ENCODE measurements around the gene SCIN. TPM values are rescaled to one million over a fixed set of nuclear protein-coding genes. Genes with fewer than 3 reads are reported as not detected.

SCIN gene
- total and polyA plus RNA-seq, 4 donors = 0.23 to 9.1 (median 2.9) TPM

- H3K27me3 ChIP-seq (ENCODE audit: control insufficient read depth in 1 of 2, insufficient read depth in 2 of 2, low read length in 1 of 2) = peaks cover 2 to 4% of the 10 kb centered on the region in 2 donors
- H3K36me3 ChIP-seq (ENCODE audit: control insufficient read depth in 1 of 2, insufficient read depth in 2 of 2, low read length in 1 of 2) = no peaks in the 10 kb centered on the region
- no peak overlapping the region for H3K4me3 ChIP-seq (ENCODE audit: low read length in 2 of 2)
- ATAC-seq (ENCODE audit: low FRiP score) = no peak
- no peak for DNase-seq
- no peak overlapping the region for H3K27ac ChIP-seq (ENCODE audit: low read depth in 1 of 2, low read length in 2 of 2)
- H3K9me3 ChIP-seq (ENCODE audit: control insufficient read depth, low read length) = no peaks in the 10 kb centered on the region
- no peaks in the 10 kb centered on the region for H3K4me1 ChIP-seq (ENCODE audit: control insufficient read depth in 1 of 2, insufficient read depth in 2 of 2, low read length in 2 of 2)
- intact Hi-C loops (cut with DNase I) = no loop called here
These were observed 66.8 kb downstream of the SCIN start for GRCh38 chr7:12637328-12637727.

DNA sequence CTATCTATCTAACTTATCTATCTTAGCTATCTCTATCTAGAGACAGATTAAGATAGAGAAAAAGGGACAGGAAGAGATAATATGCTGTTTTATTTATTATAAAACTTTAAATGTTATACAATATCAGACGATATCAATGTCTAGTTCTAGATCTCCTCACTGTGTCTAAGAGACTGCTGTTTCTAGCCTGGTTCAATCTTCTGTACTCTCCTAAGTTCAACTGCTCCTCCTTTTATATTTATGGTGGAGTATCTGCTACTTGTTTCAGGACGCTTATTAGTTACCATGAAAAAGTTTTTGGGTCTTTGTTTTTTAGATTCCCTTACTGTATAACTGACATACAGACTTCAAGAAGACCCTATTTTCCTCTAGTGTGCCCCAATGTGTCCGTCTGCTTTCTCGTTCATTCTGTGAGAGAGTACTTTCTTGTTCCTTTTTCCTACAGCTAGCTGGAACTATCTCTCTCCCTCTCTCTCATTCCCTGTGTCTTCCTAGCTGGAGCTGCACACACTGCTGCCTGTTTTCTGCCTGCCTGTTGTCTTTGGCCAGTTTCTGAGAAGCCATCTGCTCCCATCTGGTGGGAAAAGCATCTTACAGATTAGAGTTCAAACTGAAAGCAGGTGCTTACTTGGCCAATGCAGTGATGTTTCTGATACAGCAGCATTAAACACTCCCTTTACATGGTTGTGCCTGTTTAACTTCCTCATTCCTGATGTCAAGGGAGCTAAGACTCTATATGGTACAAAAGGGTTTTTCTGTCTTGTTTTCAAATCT, 67.5 kb downstream of the SCIN start:
- Histone ChIP-seq H3K4me1 (ENCODE audit: control insufficient read depth in 1 of 2, insufficient read depth in 2 of 2, low read length in 2 of 2) (no peaks in the 10 kb centered on the region), H3K4me3 (ENCODE audit: low read length in 2 of 2) (no peak overlapping the region), H3K27me3 (ENCODE audit: control insufficient read depth in 1 of 2, insufficient read depth in 2 of 2, low read length in 1 of 2) (peaks cover 0 to 2% of the 10 kb centered on the region in 2 donors), H3K36me3 (ENCODE audit: control insufficient read depth in 1 of 2, insufficient read depth in 2 of 2, low read length in 1 of 2) (no peaks in the 10 kb centered on the region), H3K9me3 (ENCODE audit: control insufficient read depth, low read length) (no peaks in the 10 kb centered on the region), H3K27ac (ENCODE audit: low read depth in 1 of 2, low read length in 2 of 2) (no peak overlapping the region)
- 27 to 35% methylated on average over 4 of the region's 4 CpGs for WGBS, 2 donors
- DNase-seq (no peak), ATAC-seq (ENCODE audit: low FRiP score) (no peak)
- intact Hi-C loops (cut with DNase I) = loop anchor here (2.0 kb wide), 1 partner anchor 625 kb away; no protein-coding TSS in a partner anchor

- H3K4me1 ChIP-seq (ENCODE audit: control insufficient read depth in 1 of 2, insufficient read depth in 2 of 2, low read length in 2 of 2) = no peaks in the 10 kb centered on the region
- peaks cover 0 to 2% of the 10 kb centered on the region in 2 donors for H3K27me3 ChIP-seq (ENCODE audit: control insufficient read depth in 1 of 2, insufficient read depth in 2 of 2, low read length in 1 of 2)
- H3K36me3 ChIP-seq (ENCODE audit: control insufficient read depth in 1 of 2, insufficient read depth in 2 of 2, low read length in 1 of 2) = no peaks in the 10 kb centered on the region
- no peak overlapping the region for H3K27ac ChIP-seq (ENCODE audit: low read depth in 1 of 2, low read length in 2 of 2)
- no peaks in the 10 kb centered on the region for H3K9me3 ChIP-seq (ENCODE audit: control insufficient read depth, low read length)
- no peak for DNase-seq
- 13 to 14% methylated on average over 6 of the region's 6 CpGs for WGBS, 2 donors
- peak; percentile 58 for ATAC-seq (ENCODE audit: low FRiP score)
- intact Hi-C loops (cut with DNase I) = loop anchor here (2.0 kb wide), 1 partner anchor 624 kb away; no protein-coding TSS in a partner anchor
- no peak overlapping the region for H3K4me3 ChIP-seq (ENCODE audit: low read length in 2 of 2)
These were observed 68.4 kb downstream of the SCIN start for GRCh38 chr7:12638851-12639456.

DNA sequence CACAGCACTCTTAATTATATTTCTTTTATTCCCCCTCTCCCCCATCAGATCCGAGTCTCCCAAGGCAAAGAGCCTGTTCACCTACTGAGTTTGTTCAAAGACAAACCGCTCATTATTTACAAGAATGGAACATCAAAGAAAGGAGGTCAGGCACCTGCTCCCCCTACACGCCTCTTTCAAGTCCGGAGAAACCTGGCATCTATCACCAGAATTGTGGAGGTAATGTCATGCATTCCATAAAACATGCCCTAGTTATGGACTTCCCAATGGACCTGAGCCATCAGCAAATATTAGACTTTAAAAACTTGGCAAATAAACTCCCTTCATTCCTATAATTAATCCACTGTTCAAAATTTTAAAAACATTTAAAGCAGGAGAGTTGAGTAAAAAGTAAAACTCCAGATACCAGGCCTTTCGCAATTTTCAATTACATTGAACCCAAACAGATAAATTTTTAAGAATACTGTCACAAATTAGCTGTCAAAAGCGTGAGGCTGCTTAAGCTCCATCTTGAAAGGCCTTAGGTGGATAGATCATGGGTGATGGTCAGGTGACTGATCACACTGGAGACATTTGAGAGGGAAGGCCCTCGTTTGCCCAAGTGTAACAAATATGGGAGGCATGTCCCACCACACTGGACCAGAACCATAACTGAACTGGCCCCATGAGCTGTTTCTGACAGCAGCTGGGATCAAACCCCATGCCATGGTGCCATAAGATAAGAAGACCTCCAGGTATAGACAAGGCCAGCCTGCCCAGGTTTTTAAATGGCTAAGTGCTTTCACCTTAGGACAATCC, 70.0 kb downstream of the SCIN start:
- H3K27ac ChIP-seq (ENCODE audit: low read depth in 1 of 2, low read length in 2 of 2) = no peak overlapping the region
- 83 to 85% methylated on average over 7 of the region's 7 CpGs for WGBS, 2 donors
- no peak overlapping the region for H3K4me3 ChIP-seq (ENCODE audit: low read length in 2 of 2)
- intact Hi-C loops (cut with DNase I) = no loop called here
- H3K4me1 ChIP-seq (ENCODE audit: control insufficient read depth in 1 of 2, insufficient read depth in 2 of 2, low read length in 2 of 2) = no peaks in the 10 kb centered on the region
- H3K36me3 ChIP-seq (ENCODE audit: control insufficient read depth in 1 of 2, insufficient read depth in 2 of 2, low read length in 1 of 2) = no peaks in the 10 kb centered on the region
- ATAC-seq (ENCODE audit: low FRiP score) = no peak
- no peaks in the 10 kb centered on the region for H3K9me3 ChIP-seq (ENCODE audit: control insufficient read depth, low read length)
- DNase-seq = no peak
- peaks cover 0 to 2% of the 10 kb centered on the region in 2 donors for H3K27me3 ChIP-seq (ENCODE audit: control insufficient read depth in 1 of 2, insufficient read depth in 2 of 2, low read length in 1 of 2)

DNA sequence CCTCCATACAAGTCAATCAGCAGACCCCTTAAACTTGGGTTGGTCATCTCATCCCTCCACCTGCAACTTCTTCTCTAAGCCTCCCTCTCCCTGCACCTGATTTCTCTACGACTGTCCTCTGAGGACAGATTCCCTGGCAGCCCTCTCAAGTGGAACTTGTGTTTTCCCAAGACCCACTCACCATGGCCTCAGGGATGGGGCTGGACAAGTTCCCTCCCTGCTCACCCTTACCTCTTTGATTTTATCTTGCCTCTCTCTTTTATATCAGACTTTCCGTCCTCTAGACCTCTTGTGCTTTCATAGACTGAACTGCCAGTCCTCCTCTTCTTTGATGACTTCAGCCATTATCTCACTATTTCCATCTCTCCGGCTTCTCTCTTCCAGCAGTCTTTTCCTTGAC, 70.7 kb downstream of the SCIN start:
- Histone ChIP-seq H3K4me3 (ENCODE audit: low read length in 2 of 2) (no peak overlapping the region), H3K36me3 (ENCODE audit: control insufficient read depth in 1 of 2, insufficient read depth in 2 of 2, low read length in 1 of 2) (no peaks in the 10 kb centered on the region), H3K27ac (ENCODE audit: low read depth in 1 of 2, low read length in 2 of 2) (no peak overlapping the region), H3K9me3 (ENCODE audit: control insufficient read depth, low read length) (no peaks in the 10 kb centered on the region), H3K27me3 (ENCODE audit: control insufficient read depth in 1 of 2, insufficient read depth in 2 of 2, low read length in 1 of 2) (no peaks in the 10 kb centered on the region), H3K4me1 (ENCODE audit: control insufficient read depth in 1 of 2, insufficient read depth in 2 of 2, low read length in 2 of 2) (no peaks in the 10 kb centered on the region)
- 82 to 92% methylated on average over 2 to 3 of the region's 3 CpGs for WGBS, 2 donors
- DNase-seq (no peak), ATAC-seq (ENCODE audit: low FRiP score) (no peak)
- intact Hi-C loops (cut with DNase I) = no loop called here

GRCh38 chr7:12642508-12642907, 72.0 kb downstream of the SCIN start:
- intact Hi-C loops (cut with DNase I) = no loop called here

GRCh38 chr7:12643001-12643643, 72.6 kb downstream of the SCIN start:
- Histone ChIP-seq H3K36me3 (ENCODE audit: control insufficient read depth in 1 of 2, insufficient read depth in 2 of 2, low read length in 1 of 2) (no peaks in the 10 kb centered on the region), H3K4me3 (ENCODE audit: low read length in 2 of 2) (no peak overlapping the region), H3K27me3 (ENCODE audit: control insufficient read depth in 1 of 2, insufficient read depth in 2 of 2, low read length in 1 of 2) (no peaks in the 10 kb centered on the region), H3K4me1 (ENCODE audit: control insufficient read depth in 1 of 2, insufficient read depth in 2 of 2, low read length in 2 of 2) (no peaks in the 10 kb centered on the region), H3K9me3 (ENCODE audit: control insufficient read depth, low read length) (no peaks in the 10 kb centered on the region), H3K27ac (ENCODE audit: low read depth in 1 of 2, low read length in 2 of 2) (no peak overlapping the region)
- DNase-seq (no peak), ATAC-seq (ENCODE audit: low FRiP score) (no peak)
- 75 to 84% methylated on average over 3 of the region's 3 CpGs for WGBS, 2 donors
- intact Hi-C loops (cut with DNase I) = no loop called here

More at GRCh38 chr7:12642508-12642907, 72.0 kb downstream of the SCIN start:
- Histone ChIP-seq H3K4me1 (ENCODE audit: control insufficient read depth in 1 of 2, insufficient read depth in 2 of 2, low read length in 2 of 2) (no peaks in the 10 kb centered on the region), H3K36me3 (ENCODE audit: control insufficient read depth in 1 of 2, insufficient read depth in 2 of 2, low read length in 1 of 2) (no peaks in the 10 kb centered on the region), H3K27me3 (ENCODE audit: control insufficient read depth in 1 of 2, insufficient read depth in 2 of 2, low read length in 1 of 2) (no peaks in the 10 kb centered on the region), H3K9me3 (ENCODE audit: control insufficient read depth, low read length) (no peaks in the 10 kb centered on the region), H3K27ac (ENCODE audit: low read depth in 1 of 2, low read length in 2 of 2) (no peak overlapping the region), H3K4me3 (ENCODE audit: low read length in 2 of 2) (no peak overlapping the region)
- ATAC-seq (ENCODE audit: low FRiP score) = no peak
- no peak for DNase-seq
- 91 to 96% methylated on average over 5 of the region's 5 CpGs for WGBS, 2 donors

DNA sequence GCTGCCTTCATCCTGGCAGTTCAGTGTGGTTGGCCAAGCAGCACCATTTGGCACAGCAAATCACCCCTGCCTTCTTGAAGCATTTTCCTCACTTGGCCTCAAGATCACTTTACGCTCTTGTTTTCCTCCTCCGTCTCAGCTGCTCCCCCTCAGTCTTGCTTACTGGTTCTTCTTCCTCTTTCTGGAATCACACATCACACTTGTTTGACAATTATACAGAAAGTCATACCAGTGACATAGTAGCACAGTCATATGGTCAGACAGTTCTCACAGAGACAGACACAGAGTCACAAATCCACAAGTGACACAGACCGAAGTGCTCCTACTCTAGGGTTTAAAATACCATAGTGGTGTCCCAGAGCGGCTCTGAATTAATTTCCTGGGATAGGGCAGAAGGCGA, 73.1 kb downstream of the SCIN start:
- intact Hi-C loops (cut with DNase I) = no loop called here
- Histone ChIP-seq H3K4me3 (ENCODE audit: low read length in 2 of 2) (no peak overlapping the region), H3K27me3 (ENCODE audit: control insufficient read depth in 1 of 2, insufficient read depth in 2 of 2, low read length in 1 of 2) (no peaks in the 10 kb centered on the region), H3K9me3 (ENCODE audit: control insufficient read depth, low read length) (no peaks in the 10 kb centered on the region), H3K4me1 (ENCODE audit: control insufficient read depth in 1 of 2, insufficient read depth in 2 of 2, low read length in 2 of 2) (no peaks in the 10 kb centered on the region), H3K36me3 (ENCODE audit: control insufficient read depth in 1 of 2, insufficient read depth in 2 of 2, low read length in 1 of 2) (no peaks in the 10 kb centered on the region), H3K27ac (ENCODE audit: low read depth in 1 of 2, low read length in 2 of 2) (no peak overlapping the region)
- ATAC-seq (ENCODE audit: low FRiP score) (no peak), DNase-seq (no peak)
- 80 to 82% methylated on average over 5 of the region's 5 CpGs for WGBS, 2 donors
